SK-N-MC (cell line): ENCODE data around the gene ARHGDIG.

Experiments
- EZH2 ChIP-seq: fragments of 200-600 bp; sonication (generic); IDR thresholded peaks from one replicate; pipeline ENCODE4 v1.6.1; 2017; ENCODE audit warnings: antibody characterized with exemption
- POLR2AphosphoS5 ChIP-seq: IDR thresholded peaks from 2 replicates; pipeline ENCODE4 v1.6.1; 2012; ENCODE audit warnings: mild to moderate bottlenecking, low read depth, low read length, borderline replicate concordance

GRCh38 chr16:272633-273546, 7.5 kb upstream of the ARHGDIG start:
- no peak for TF ChIP-seq EZH2
- no peak for TF ChIP-seq POLR2AphosphoS5
